Fibroblast of pulmonary artery (primary cell): ENCODE data around the gene RNF214.
A peak's percentile ranks its signal among the peaks of the same experiment; 100 is the strongest.
"Not testable (repeated sequence)": the region's sequence is repeated elsewhere in the genome, so short reads cannot be mapped to it uniquely, and the experiment has no call there.

Source experiments
- DNase-seq: peaks from one replicate; pipeline ENCODE4 v3.0.0-alpha.2; 2010; ENCODE audit warnings: low read depth
- H3K4me3 ChIP-seq: replicated peaks from 2 replicates; pipeline ENCODE4 v1.5.1; 2011; ENCODE audit warnings: low read depth, mild to moderate bottlenecking, control low read depth, low read length, moderate library complexity
- TF ChIP-seq, protein P1 (sequence below): IDR thresholded peaks from 2 replicates; pipeline ENCODE4 v1.5.1; 2011; ENCODE audit warnings: mild to moderate bottlenecking, control low read depth, low read length, inconsistent platforms; ENCODE audit errors: missing control alignments

The RNF214 gene

DNA sequence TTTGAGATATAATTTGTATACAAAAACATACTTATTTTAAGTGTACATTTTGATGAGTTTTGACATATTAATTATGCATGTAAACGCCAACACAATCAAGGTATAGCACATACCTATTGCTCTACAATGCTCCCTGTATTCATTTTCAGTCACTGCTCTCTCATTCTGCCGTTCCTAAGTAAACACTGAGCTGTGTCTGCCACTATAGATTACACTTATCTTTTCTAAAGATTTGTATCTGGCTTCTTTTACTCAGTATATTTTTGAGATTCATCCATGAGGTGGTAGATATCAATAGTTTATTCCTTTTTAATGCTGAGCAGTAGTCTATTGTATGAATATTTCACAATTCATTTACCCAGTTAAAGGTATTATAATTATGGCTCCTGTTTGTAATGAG lies 33.3 kb downstream of the RNF214 start:
- no peak for DNase-seq
- no peak overlapping the region for H3K4me3 ChIP-seq
- TF ChIP-seq, protein P1, sequence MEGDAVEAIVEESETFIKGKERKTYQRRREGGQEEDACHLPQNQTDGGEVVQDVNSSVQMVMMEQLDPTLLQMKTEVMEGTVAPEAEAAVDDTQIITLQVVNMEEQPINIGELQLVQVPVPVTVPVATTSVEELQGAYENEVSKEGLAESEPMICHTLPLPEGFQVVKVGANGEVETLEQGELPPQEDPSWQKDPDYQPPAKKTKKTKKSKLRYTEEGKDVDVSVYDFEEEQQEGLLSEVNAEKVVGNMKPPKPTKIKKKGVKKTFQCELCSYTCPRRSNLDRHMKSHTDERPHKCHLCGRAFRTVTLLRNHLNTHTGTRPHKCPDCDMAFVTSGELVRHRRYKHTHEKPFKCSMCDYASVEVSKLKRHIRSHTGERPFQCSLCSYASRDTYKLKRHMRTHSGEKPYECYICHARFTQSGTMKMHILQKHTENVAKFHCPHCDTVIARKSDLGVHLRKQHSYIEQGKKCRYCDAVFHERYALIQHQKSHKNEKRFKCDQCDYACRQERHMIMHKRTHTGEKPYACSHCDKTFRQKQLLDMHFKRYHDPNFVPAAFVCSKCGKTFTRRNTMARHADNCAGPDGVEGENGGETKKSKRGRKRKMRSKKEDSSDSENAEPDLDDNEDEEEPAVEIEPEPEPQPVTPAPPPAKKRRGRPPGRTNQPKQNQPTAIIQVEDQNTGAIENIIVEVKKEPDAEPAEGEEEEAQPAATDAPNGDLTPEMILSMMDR: no peak

DNA sequence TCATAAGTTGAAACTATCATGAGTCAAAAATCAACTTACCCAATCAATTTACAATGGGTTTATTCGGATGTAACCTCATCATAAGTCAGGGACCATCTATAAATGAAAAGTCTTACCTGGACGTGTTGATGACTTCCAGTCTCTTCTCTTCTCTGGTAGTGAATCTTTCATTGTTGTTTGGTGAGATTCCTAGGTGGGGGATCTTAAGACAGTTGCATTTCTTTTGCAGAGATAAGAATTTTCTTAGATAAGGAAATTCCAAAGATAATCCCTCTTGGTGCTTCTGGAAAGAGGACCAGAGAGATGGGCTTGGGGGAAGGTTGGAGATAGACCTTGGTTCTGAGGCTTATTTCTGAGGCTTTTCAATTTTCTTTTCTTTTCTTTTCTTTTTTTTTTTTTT lies 37.4 kb downstream of the RNF214 start:
- no peak overlapping the region for H3K4me3 ChIP-seq
- TF ChIP-seq, protein P1: no peak
- DNase-seq: no peak

DNA sequence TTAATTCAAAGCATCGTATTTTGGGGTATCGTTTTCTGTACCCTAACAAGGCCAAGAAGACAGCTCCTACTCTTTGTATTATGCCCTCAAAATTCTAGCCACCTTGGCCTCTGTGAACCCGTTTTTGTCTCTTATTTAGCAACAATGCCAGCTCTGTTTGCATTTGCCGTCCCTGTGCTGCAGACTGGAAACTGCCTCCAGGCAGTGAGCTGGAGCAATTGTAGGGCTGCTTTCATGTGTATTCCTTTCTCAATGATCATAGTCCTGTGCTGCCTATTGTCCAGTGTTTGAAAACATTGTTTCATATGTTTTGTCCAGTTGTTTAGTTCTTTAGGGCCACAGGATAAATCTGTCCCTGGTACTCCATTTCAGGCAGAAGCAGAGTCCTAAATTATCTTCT lies 38.7 kb downstream of the RNF214 start:
- DNase-seq: no peak
- TF ChIP-seq, protein P1: no peak
- no peak overlapping the region for H3K4me3 ChIP-seq

DNA sequence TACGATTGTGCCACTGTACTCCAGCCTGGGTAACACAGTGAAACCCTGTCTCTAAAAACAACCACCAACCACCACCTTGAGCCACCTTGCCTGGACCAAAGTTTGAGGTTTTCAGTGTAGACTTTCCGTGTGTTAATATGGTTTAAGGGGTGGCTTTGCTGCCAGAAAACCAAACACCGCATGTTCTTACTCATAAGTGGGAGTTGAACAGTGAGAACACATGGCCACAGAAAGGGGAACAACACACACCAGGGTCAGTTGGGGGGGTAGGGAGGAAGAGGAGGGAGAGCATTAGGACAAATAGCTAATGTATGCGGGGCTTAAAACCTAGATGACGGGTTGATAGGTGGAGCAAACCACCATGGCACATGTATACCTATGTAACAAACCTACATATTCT lies 39.7 kb downstream of the RNF214 start:
- not testable (repeated sequence) for H3K4me3 ChIP-seq, DNase-seq

DNA sequence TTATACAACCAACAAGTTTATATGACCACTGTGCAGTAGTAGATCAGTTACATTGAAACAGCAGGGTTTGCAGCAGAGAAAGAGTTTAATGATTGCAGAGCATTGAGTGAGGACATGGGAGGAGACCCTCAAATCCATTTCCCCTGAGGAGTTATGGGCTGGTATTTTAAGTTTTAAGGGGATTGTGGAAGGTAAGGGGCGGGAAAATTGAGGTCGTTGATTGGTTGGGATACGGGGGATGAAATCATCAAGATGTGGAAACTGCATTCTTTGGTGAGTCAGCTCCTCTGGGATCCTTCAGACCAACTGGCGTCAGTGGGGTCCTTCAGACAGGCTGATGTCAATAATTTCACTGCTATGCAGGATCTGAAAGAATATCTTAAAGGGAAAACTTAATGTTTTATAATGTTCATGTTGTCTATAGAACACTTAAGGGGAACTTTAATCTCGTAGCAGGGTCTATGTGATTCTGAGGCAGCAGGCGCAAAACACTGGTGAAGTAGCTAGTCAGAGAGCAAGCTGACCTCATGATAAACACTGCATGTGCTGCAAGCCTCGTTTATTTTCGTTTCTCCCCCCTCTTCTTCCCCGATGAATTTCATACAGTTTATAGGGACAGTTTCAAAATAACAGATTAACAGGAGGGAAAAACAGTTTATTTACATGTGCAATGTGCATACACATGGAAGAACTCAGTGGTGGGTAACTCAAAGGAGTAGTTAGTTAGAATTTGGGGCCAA lies 41.2 kb downstream of the RNF214 start:
- peak; percentile 87 for DNase-seq
- TF ChIP-seq, protein P1: no peak
- H3K4me3 ChIP-seq: peak overlapping the region; percentile 2

DNA sequence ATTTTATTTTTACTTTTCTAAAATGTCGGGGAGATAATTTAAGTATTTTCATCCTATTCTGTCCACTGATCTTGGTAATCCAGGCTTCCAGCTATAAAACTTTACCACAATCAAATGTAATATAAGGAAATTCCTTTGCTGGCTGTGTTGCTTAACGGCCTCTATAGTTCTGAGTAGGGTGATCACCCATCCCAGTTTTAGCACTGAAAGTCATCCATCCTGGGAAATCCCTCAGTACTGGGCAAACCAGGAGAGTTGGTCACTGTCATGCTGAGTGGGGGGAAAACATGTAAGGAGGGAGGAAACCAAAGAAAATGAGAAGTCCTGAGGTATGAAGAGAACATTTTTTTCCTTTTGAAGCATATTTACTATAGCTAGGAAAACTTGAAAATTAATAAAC lies 45.9 kb downstream of the RNF214 start:
- TF ChIP-seq, protein P1: no peak
- H3K4me3 ChIP-seq: no peak overlapping the region
- DNase-seq: no peak

DNA sequence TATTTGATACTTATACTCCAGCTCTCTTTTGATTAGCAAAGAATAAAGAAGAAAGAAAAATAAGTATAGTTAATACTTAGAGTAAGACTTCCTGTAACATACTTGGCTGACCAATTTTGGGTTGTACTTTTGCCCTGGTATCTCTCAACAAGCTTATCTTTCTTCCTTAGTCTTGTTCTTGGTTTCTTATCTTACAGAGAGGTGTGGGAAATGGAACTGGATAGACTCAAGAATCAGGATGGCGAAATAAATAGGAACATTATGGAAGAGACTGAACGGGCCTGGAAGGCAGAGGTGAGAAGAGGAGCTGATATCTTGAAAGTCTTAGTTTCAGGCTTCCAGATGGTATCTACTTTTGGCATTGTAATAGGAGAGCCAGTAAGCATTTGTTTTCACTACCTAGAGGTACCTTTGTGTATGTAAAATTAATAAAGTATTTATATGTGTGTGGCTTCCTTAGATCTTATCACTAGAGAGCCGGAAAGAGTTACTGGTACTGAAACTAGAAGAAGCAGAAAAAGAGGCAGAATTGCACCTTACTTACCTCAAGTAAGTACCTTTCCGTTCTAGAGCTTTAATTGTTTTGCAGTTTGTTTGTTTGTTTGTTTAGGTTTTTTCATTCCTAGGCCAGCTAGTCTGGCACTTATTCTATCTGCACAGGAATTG lies 47.4 kb downstream of the RNF214 start:
- TF ChIP-seq, protein P1: no peak
- no peak overlapping the region for H3K4me3 ChIP-seq
- DNase-seq: peak; percentile 29
